Testis (tissue), 3 donors: ENCODE data around the gene MLLT10. TPM values are rescaled to one million over a fixed set of nuclear protein-coding genes. Genes with fewer than 3 reads are reported as not detected.

Experiments
- DNase-seq: peaks from one replicate; pipeline ENCODE4 v3.0.0-alpha.2; 2019
- H3K27ac ChIP-seq, 2 donors: fragments of 200-600 bp; sonication (generic); one replicate each; pipeline ENCODE4 v1.5.1; 2019
- H3K27me3 ChIP-seq: fragments of 200-600 bp; sonication (generic); one replicate; pipeline ENCODE4 v1.5.1; 2019
- H3K36me3 ChIP-seq: fragments of 200-600 bp; sonication (generic); one replicate; pipeline ENCODE4 v1.5.1; 2017; ENCODE audit warnings: low read depth; ENCODE audit errors: missing control alignments
- H3K4me1 ChIP-seq: fragments of 200-600 bp; sonication (generic); one replicate; pipeline ENCODE4 v1.5.1; 2019
- H3K4me3 ChIP-seq, 2 donors: fragments of 200-600 bp; sonication (generic); one replicate each; pipeline ENCODE4 v1.5.1; 2017 to 2019
- H3K9me3 ChIP-seq: fragments of 200-600 bp; sonication (generic); one replicate; pipeline ENCODE4 v1.5.1; 2017
- POLR2A ChIP-seq: fragments of 450-650 bp; IDR thresholded peaks from one replicate; pipeline ENCODE4 v1.6.1; 2017; ENCODE audit warnings: antibody characterized with exemption, mild to moderate bottlenecking, moderate library complexity
- whole genome bisulfite sequencing, 2 donors: methylation state at CpG; one replicate each; pipeline ENCODE4 v1.1.5; 2018; 5-methylcytosine and 5-hydroxymethylcytosine counted together
- intact Hi-C: fragments of 100-400 bp; cut with DNase I; formaldehyde crosslinking; loops from one replicate; pipeline ENCODE4 v1.15.1; 2023; ENCODE audit warnings: low total_unique reads
- polyA plus RNA-seq: library from polyadenylated mRNA; stranded (reverse); fragments of 350-450 nt; fragmentation: Illumina TruSeq; extraction: RNeasy Lipid Tissue Mini Kit (QIAGEN cat#74804); gene quantifications from one replicate; pipeline ENCODE4 v1.2.3, GENCODE V29; 2014; ENCODE audit warnings: low read depth, low replicate concordance; ENCODE audit not compliant: insufficient read depth
- total RNA-seq, 2 donors: library from RNA; depleted of rRNA; stranded (reverse); fragments of >200 nt; gene quantifications; one replicate each; pipeline ENCODE4 v1.2.3, GENCODE V29; 2016
- TF ChIP-seq, protein P1 (sequence below), 3 experiments: fragments of 450-650 bp in 2 of 3; fragments of 200-600 bp in 1 of 3; sonication (generic) in 1 of 3; IDR thresholded peaks; one replicate each; pipeline ENCODE4 v1.5.1; 2016 to 2019; ENCODE audit warnings: antibody characterized with exemption in 3 of 3, mild to moderate bottlenecking in 2 of 3, moderate library complexity in 1 of 3

MLLT10 gene
- total and polyA plus RNA-seq, 3 donors from 2014 or later, result 130 to 243 (median 144) TPM

DNA sequence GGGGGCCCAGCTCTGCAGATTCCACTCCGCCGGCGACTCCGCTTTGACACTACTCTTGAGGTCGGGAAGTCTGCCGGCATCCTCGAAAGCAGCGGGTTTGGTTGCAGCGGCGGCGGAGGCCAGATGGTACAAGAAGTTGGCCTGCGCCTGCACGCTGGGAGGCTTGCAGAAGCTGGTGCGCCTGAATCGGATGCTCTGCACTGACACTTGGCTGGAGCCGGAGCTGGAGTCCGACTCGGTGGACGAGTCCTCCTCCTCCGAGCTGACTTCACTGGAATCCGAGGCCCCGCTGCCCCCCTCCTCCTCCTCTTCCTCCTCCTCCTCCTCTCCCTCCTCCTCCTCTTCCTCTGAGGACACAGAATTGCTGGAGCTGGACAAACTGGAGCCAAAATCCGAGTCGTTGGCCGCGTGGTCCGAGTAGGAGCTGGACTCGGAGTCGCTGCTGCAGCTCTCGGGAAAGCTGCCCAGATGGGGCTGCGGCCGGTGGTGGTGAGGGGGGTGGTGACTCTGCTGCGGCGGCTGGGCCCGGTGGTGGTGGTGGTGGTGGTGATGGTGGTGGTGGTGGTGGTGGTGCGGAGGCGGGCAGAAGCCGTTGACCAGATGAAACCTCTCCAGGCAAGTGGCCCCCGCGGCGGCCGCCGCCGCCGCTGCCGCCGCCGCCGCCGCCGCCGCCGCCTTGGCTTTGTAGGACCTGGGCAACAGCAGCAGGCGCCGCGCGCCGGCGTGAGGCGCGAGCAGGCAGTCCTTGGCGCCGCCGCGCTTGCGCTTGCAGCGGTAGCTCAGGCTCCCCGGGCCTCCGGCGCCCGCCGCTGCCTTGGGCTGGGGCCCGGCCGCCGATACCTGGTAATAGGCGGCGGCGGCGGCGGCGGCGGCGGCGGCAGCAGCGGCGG, 17.5 kb upstream of the MLLT10 start:
- no peaks in the 10 kb centered on the region for H3K9me3 ChIP-seq
- H3K36me3 ChIP-seq, result no peaks in the 10 kb centered on the region
- peak; percentile 80 for DNase-seq
- 0 to 2% methylated on average over 14 to 79 of the region's 86 CpGs for WGBS, 2 donors
- H3K27me3 ChIP-seq, result no peaks in the 10 kb centered on the region
- peak overlapping the region; percentile 57 to 70 for H3K4me3 ChIP-seq
- TF ChIP-seq POLR2A, result no peak
- TF ChIP-seq, protein P1, sequence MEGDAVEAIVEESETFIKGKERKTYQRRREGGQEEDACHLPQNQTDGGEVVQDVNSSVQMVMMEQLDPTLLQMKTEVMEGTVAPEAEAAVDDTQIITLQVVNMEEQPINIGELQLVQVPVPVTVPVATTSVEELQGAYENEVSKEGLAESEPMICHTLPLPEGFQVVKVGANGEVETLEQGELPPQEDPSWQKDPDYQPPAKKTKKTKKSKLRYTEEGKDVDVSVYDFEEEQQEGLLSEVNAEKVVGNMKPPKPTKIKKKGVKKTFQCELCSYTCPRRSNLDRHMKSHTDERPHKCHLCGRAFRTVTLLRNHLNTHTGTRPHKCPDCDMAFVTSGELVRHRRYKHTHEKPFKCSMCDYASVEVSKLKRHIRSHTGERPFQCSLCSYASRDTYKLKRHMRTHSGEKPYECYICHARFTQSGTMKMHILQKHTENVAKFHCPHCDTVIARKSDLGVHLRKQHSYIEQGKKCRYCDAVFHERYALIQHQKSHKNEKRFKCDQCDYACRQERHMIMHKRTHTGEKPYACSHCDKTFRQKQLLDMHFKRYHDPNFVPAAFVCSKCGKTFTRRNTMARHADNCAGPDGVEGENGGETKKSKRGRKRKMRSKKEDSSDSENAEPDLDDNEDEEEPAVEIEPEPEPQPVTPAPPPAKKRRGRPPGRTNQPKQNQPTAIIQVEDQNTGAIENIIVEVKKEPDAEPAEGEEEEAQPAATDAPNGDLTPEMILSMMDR (IDR thresholded peaks at IDR 0.05), result no peak
- peak overlapping the region; percentile 63 to 88 for H3K27ac ChIP-seq
- intact Hi-C loops, result no loop called here
- H3K4me1 ChIP-seq, result peaks cover 27% of the 10 kb centered on the region

DNA sequence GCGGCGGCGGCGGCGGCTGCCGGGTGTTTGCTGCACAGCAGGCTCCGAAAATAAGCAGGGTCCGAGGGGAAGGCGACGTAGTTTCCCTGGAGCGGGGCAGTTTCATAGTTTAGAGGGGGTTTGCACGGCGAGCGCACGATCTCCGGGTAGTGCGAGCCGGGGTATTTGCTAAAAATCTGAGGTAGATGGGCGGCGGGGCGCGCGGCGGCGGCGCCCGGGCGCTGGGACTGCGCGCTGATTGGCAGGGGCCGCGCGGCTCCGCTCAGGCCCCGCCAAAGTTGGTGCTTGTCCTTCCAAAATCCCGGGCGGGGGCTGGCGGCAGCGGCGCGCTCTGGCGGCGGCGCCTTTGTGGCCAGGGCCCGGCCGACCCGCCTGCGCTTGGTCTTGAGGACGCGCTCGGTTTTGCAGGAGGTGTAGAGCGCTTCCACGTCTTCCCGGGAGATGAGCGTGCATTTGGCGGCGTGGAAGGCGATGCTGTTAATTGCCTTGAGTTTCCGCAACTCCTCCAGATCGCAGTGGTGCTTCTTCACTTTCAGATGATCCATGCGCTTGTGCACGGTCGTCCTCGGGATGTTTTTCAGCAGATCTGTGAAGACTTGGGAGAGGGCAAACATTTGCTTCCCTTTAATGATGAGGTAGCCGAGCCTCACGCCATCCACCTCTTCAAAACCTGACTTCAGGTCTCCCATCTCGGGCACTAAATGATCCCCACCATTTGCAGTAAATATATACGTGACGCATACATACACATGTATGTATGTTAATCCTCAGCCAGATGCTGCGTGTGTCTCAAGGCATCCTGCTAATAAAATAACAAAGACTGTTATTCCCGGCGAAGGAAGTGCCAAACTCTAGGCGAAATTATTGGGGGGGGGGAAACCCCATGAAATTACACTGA, 16.6 kb upstream of the MLLT10 start:
- intact Hi-C loops, result no loop called here
- Histone ChIP-seq H3K4me1 (peaks cover 27% of the 10 kb centered on the region), H3K27me3 (no peaks in the 10 kb centered on the region)

DNA sequence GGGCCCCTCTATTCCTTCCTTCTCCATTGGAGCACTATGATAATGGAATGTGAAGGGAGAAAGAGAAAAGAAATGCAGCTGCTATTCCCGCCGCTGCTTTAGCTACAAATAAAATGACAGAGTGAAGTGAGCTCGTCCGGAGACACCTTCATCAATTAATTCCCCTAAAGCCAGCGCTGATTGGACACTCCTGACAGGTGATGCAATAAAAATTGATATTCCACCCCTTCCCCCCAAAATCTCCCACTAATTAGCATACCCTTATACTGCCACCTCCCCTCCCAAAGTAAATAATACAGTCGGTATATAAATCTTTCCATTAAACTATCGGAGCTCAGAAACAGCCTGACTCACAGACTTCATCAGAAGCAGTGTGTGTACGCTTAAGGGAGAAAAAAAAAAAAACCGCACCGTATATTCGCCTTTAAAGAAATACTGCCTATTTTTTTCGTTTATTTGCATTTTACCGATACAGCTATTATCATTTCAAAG, 15.8 kb upstream of the MLLT10 start:
- H3K27ac ChIP-seq, result peak overlapping the region; percentile 84 to 88
- TF ChIP-seq, protein P1 (IDR thresholded peaks at IDR 0.05), result no peak
- no peak for TF ChIP-seq POLR2A
- DNase-seq, result peak; percentile 45
- peaks cover 27% of the 10 kb centered on the region for H3K4me1 ChIP-seq
- no peaks in the 10 kb centered on the region for H3K27me3 ChIP-seq
- WGBS, 2 donors, result 8 to 14% methylated on average over 13 of the region's 13 CpGs
- peak overlapping the region; percentile 37 to 70 for H3K4me3 ChIP-seq
- H3K36me3 ChIP-seq, result no peaks in the 10 kb centered on the region
- intact Hi-C loops, result no loop called here
- no peaks in the 10 kb centered on the region for H3K9me3 ChIP-seq

More for the DNA sequence above, 16.6 kb upstream of the MLLT10 start:
- peak overlapping the region; percentile 84 to 88 for H3K27ac ChIP-seq
- H3K36me3 ChIP-seq, result no peaks in the 10 kb centered on the region
- WGBS, 2 donors, result 1 to 7% methylated on average over 14 to 73 of the region's 73 CpGs
- DNase-seq, result peak; percentile 67
- TF ChIP-seq POLR2A, result no peak
- TF ChIP-seq, protein P1 (IDR thresholded peaks at IDR 0.05), result no peak
- H3K9me3 ChIP-seq, result no peaks in the 10 kb centered on the region
- H3K4me3 ChIP-seq, result peak overlapping the region; percentile 57 to 70

DNA sequence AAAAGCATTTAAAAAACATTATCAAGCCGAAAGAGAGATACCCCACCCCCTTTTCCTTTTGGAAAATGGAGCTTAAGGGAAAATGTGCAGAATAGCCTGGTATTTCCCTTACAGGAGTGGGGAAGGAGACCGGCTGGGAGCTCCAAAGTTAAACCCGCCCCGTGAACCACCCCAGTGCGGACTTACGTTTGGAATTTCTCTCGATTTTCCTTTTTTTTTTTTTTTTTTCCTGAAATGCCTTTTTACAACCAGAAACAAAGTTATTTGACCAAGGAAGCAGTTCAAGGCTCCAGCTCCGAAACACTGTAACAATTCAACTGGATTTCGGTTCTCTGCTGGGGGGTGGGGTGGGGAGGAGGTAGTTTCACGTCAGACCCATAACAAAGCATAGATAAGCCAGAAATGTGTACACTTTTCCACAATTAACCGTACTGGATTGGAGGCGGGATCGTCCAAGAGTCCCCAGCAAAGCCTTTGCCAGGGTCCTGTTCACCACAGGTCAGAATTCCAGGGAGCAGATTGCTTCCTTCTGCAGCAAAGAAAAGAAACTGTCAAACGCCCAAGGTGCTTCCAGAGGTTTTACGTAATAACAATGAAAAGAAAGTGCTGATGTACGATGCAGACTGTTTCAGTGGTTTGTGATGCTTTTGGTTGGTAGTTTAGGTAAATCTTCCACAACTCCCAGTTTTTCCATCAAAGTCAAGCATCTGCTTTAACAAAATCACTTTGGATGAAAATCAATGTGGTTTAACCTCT, 15.2 kb upstream of the MLLT10 start:
- peak overlapping the region; percentile 37 to 70 for H3K4me3 ChIP-seq
- no peaks in the 10 kb centered on the region for H3K36me3 ChIP-seq
- intact Hi-C loops, result no loop called here
- WGBS, 2 donors, result 1 to 7% methylated on average over 16 of the region's 16 CpGs
- H3K27ac ChIP-seq, result peak overlapping the region; percentile 84 to 88
- TF ChIP-seq, protein P1 (IDR thresholded peaks at IDR 0.05), result no peak
- TF ChIP-seq POLR2A, result no peak
- no peaks in the 10 kb centered on the region for H3K27me3 ChIP-seq
- H3K4me1 ChIP-seq, result peaks cover 34% of the 10 kb centered on the region
- H3K9me3 ChIP-seq, result no peaks in the 10 kb centered on the region
- DNase-seq, result peak; percentile 87
